ENCODE results near the gene LDB2.

The LDB2 gene

GRCh38 chr4:16838226-16838875, 60.1 kb downstream of the LDB2 start:
- DNase-seq: no peak

GRCh38 chr4:16837475-16837874, 61.0 kb downstream of the LDB2 start:
- DNase-seq: no peak

DNA sequence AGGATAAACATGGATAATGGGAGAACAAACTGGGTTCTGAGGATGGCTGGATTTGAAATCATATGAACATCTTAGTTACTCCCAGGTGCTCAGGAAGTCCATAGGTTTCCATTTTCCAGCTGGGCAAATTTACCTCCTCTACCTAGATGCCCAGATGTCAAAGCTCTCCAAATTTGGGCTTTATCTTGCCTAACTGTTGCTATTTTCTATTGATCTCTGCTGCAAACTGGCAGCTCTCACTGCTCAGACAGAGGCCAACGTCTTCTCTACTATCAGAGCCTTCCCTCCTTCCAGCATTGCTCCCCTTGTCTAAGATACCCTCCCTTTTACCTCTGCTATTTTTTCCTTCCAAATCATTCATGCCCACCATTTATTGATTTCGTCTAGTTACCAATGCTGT, 62.1 kb downstream of the LDB2 start:
- no peak for DNase-seq

DNA sequence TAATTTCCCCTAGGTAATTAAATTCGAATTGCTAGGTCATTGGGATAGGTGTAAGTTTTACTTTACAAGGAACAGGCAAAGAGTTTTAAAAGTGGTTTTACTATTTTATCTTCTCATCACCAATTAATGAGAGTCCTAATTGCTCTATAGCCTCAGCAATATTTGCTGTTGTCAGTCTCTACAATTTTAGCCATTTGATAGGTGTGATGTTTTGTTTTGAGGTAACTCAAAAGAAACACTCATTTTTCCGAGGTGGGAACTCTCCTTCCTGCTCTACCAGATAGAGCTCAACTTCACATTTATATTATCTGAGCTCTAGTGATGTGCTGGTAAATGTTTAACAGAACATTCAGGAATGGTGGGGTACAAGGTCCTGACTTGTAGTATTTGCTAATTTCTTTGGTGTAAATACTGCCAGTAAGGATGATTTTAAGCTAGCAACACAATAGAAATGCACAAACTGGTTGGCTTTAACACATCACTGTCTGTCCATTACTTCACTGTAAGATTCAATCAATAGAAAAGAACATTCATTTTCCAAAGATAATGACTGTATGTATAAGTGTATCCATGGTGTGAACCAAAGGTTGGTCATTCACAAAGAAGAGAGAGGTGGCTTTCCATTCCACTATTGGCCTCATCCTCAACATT, 62.7 kb downstream of the LDB2 start:
- DNase-seq: no peak

DNA sequence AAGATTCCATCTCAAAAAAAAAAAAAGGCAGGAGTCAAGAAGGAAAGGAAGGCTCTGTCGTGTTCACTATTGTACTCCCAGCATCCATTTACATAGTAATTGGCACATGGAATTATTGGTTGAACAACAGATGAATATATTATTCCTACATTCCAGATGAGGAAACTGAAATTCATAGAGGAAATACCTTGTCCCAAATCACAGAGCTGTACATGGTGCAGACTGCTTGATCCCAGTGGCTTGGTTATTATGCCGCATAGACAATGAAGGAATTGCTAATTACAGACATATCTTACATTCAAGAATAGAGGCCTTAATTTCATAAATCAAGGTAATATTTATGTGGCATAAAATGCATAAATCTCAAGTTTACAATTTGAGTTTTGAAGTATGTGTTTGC, 63.6 kb downstream of the LDB2 start:
- DNase-seq: no peak

DNA sequence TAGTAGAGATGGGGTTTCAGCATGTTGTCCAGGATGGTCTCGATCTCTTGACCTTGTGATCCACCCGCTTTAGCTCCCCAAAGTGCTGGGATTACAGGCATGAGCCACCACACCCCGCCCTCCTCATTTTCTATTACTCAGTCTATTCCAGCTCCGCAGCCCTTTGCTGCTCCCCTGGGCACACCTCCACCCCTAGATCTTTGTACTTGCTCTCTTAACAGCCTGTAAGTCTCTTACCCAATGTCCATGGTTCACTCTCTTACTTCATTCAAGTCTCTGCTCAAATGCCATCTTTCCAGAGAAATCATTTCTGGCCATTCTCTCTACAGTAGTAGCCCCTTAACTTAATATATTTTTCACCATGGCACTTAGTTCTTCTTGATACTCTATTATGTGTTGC, 64.7 kb downstream of the LDB2 start:
- no peak for DNase-seq

- DNase-seq: no peak
Observed at GRCh38 chr4:16830081-16830480, 68.4 kb downstream of the LDB2 start.

GRCh38 chr4:16827794-16828724, 70.4 kb downstream of the LDB2 start:
- no peak for DNase-seq

DNA sequence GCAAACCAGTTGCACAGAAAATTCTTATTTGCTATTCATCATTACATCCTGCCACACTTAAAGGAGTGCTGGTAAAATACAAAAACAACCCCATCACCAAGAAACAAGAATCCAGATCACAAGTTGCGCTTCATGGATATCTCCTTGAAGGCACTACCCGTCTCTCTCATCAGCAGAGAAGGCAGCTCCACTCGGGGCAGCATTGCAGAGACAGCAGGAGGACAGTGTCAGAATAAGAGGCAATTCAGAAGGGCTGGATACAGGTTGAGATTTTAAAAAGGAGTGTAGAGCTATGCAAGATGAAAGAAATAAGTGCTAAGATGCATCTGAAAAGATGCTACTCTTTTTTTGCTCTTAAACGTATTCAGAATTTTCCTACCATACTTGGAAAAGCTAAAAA, 71.4 kb downstream of the LDB2 start:
- no peak for DNase-seq

DNA sequence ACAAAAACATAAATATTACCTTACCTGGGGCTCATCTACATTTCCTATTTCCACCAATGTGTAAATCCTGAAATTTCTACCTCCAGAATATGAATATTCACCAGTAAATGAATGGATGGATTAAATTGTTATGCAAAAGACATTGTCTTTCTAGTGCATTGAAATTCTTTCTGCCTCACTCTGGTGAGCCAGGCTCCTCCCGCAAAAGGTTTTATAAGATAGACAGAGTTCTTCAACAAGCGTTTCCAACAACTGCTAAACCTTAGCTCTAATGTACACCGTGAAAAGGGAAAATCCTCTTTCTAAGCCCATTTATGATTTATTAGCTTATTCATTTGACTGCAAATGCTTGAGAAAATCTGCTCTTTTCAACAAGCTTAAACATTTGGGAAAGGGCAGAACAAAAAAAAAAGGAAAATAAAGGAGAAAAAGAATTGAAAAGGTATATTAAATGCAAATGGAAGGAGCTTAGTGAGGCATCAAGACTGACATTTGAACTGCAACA, 72.0 kb downstream of the LDB2 start:
- no peak for DNase-seq

DNA sequence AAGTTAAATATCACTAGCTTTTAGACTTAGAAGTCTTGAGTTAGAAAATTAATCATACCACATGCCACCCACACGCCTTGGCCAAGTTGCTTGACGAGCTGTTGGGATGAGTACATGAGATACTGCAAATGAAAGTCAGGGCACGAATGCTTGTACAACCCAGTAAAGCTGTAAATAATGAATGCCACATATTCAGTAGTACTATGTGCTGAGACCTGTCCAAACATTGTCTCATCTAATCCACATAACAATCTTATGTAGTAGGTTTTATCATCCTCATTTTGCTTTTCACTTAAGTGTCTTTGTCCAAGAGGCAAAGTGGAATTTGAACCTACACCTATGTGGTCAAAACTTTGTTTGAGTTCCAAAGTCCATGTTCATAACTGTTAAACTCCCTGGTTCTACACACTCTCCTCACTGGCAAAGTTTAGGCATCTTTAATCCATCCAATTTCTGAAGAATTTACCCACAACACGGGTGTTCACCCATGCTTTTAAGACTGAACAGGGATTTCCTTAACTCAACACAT, 74.1 kb downstream of the LDB2 start:
- DNase-seq: no peak

DNA sequence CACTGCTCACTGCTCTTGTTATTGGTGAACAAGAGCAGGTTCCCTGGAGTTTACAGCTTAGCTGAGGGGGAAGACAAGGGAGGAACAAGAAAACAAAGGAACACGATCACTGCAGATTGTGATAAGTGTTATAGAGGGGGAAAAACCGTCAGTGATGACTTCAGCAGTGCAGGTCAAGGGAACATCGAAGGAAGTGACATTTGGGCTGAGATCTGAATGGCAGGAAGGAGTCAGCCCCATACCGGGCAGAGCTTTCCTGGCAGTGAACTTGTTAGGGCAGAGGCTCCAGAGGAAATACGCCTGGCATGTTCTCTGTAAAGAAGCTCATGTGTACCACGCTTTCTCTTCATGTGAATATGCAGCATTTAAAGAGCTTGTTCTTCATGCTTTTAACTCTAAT, 78.1 kb downstream of the LDB2 start:
- DNase-seq: no peak

- DNase-seq: no peak
Observed at GRCh38 chr4:16819652-16820051, 78.8 kb downstream of the LDB2 start.

DNA sequence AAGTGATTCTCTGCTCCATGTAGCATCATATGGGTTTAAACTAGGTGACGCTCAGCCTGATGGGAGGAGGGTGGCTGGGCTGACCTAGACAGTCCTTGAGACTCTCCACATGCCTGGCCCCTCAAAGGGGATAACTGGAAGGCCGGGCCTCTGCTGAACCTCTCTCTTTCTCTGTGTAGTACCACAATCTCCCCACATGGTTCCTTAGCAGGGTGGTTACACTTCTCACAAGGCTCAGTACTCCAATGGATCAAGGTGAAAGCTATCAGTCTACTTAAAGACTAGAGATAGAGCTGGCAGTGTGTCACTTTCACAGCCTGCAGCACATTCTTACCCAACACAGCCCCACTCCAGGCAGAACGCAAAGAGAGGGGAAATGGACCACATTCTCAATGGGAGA, 80.4 kb downstream of the LDB2 start:
- no peak for DNase-seq

DNA sequence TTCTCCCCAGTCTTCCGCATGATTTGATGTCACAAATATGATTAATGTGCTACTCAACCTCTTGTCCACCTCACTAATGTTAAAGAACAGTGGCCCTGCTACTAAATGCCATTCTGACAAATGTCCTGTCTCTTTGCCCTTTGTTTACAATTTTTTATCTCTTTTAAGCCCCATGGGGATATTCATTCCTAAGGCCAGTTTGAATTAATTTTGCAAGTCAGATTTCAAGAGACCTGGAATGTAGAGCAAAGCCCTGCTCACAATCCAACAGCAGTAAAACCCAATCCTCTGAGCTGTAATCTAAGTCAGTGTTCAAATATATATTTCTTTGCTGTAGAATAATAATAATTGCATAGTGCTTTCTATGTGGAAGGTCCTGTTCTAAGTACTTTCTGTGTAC, 81.2 kb downstream of the LDB2 start:
- DNase-seq: no peak

GRCh38 chr4:16814361-16814760, 84.1 kb downstream of the LDB2 start:
- DNase-seq: no peak

DNA sequence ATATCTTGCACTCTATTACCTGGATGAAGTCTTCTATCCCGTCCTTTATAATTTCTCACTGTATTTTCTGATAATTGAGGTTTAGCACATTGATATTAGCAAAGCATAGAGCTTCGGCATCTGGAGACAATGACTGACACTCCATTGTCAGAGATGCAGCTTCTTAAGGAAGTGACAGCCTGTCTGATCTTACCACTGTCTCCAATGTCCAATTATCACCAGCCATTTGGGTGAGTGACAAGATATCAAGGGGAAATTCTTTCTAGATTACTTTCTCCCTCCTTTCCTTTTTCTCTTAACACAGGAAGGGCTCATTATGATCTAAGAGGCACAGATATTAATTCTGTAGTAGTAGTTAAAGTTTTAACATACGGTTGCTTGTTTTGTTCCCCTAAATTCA, 86.4 kb downstream of the LDB2 start:
- no peak for DNase-seq

DNA sequence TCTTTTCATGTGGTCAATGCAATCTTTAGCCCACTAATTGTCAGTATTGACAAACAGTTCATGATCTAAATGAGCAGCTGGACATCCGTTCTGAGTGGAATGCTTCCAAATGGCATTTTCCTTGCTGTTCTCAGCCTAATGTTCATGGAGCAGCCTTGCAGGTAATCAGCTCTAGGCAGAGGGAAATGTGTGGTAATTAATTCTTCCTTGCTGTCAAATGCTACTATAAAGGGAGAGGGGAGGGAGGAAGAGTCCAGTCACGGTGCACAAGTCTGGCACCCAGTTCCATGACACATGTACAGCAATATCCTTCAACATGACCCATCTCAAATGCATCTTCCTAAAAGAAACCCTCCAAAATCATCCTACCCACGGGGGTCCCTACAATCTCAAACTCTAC, 88.5 kb downstream of the LDB2 start:
- DNase-seq: no peak

DNA sequence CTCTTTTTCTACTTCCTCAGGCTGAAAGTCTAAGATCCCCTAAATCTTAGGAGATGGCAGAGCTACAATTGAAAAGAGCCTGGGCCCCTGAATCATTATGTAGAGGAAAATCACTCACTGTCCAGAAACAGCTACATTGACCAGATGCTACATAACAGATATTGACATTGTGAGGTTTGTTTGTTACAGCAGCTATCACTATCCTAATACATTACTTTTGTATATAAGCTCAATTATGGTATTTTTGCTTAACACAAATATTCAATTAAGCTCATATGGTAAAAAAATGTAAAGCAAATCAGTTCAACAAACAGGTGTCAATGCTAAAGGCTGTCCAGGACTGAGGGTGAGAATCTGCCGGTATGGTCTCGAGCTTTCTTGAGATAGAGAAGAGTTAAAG, 89.4 kb downstream of the LDB2 start:
- no peak for DNase-seq

DNA sequence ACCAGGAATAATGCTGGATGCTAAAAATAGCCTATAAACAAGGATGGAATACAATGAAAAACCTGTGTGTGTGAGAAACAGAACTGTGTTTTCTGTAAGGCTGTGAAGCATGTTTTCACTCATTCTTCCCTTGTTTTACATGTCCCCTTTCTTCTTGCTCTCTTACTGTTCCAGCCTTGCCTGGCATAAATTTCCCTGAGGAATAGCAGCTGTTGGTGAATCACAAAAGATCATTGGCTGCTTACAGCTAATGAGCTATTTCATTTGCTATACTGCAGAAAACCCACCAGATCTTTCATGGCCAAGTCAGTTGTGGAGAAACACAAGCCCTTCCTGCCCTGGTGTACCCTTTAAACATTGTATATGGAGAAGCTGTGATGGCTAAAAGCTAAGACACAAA, 91.1 kb downstream of the LDB2 start:
- no peak for DNase-seq

- no peak for DNase-seq
Observed at GRCh38 chr4:16804581-16804980, 93.9 kb downstream of the LDB2 start.

- DNase-seq: no peak
Observed at GRCh38 chr4:16802044-16802443, 96.4 kb downstream of the LDB2 start.

DNA sequence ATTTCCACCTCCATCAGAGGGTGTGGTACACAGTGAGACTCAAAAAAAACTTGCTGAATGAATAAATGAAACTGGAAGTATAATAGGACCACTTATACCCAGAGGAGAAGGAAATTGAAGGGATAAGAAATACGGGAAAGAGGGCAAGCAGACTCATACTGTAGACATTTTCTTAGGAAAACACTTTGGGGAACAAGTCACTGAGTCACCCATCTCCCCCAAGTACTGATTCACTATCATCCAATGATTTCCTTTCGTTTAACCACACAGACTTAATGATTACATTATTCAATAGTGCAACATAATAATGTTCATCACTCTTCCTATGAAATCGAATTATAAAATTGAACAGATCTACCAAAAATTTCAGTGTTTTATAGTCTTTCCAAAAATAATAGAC, 97.1 kb downstream of the LDB2 start:
- DNase-seq: no peak
